HepG2 (cell line): Measurements from ENCODE around the gene IQCH. TPM values are rescaled to one million over a fixed set of nuclear protein-coding genes. Genes with fewer than 3 reads are reported as not detected.

Experiments
- SOX5 ChIP-seq: IDR thresholded peaks from 2 replicates; pipeline ENCODE4 v1.6.1; 2016; ENCODE audit warnings: borderline replicate concordance
- ZNF512B ChIP-seq: sonication (generic); formaldehyde crosslinking; IDR thresholded peaks from 2 replicates; pipeline ENCODE4 v1.5.1; 2020; ENCODE audit warnings: missing genetic modification reagents, mild to moderate bottlenecking, borderline replicate concordance
- ZNF567 ChIP-seq: sonication (generic); formaldehyde crosslinking; IDR thresholded peaks from 2 replicates; pipeline ENCODE4 v1.8.1; 2023; ENCODE audit warnings: mild to moderate bottlenecking, missing genetic modification reagents, borderline replicate concordance
- polyA plus RNA-seq, 8 experiments: library from polyadenylated mRNA; depleted of rRNA in 3 of 8; stranded (reverse) in 7 of 8; unstranded in 1 of 8; fragments of >200 nt; fragmentation: Illumina TruSeq in 4 of 8; extraction: Trizol in 4 of 8; gene quantifications; 2 replicates each; pipeline versions ENCODE4 v1.2.1 to v1.2.3, GENCODE V29; 2011 to 2016; ENCODE audit warnings: low read depth in 4 of 8, missing spikeins in 1 of 8, mixed read lengths in 1 of 8; ENCODE audit not compliant: insufficient read depth in 1 of 8
- total RNA-seq, 5 experiments: library from RNA; depleted of rRNA; stranded (reverse); fragments of >200 nt; fragmentation: Illumina TruSeq; extraction: Trizol; gene quantifications; 2 replicates each; pipeline ENCODE4 v1.2.3, GENCODE V29; 2016; ENCODE audit warnings: low read depth in 1 of 5
- TF ChIP-seq, protein P1 (sequence below): fragments of 450-650 bp; IDR thresholded peaks from 2 replicates; pipeline ENCODE4 v1.6.1; 2017; ENCODE audit warnings: mild to moderate bottlenecking
- TF ChIP-seq, protein P2 (sequence below): sonication (generic); formaldehyde crosslinking; IDR thresholded peaks from 2 replicates; pipeline ENCODE4 v1.4.0; 2020; ENCODE audit warnings: mild to moderate bottlenecking, missing genetic modification reagents, borderline replicate concordance

IQCH gene
- total and polyA plus RNA-seq, 2 of the 13 experiments (the other 11 are each of a cell fraction or from before 2014, with no cell fraction given) = 0.16 to 0.55 TPM

DNA sequence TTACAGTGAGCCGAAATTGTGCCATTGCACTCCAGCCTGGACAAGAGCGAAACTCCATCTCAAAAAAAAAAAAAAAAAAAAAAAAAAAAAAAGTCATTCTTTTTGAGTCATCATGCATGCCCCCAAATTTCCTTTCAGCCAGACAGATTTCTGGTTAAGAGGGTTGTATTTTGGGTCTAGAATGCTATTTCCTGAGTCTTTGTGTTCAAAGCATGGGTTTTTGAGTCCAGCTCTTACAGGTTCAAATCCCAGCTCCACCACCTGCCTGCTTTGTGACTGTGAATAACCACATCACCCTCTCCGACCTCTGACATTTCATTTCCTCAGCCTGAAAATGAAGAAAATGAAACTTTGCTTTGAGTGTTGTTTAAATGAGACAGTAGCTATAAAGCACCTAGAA lies 257.0 kb downstream of the IQCH start (continued):
- TF ChIP-seq, protein P1, sequence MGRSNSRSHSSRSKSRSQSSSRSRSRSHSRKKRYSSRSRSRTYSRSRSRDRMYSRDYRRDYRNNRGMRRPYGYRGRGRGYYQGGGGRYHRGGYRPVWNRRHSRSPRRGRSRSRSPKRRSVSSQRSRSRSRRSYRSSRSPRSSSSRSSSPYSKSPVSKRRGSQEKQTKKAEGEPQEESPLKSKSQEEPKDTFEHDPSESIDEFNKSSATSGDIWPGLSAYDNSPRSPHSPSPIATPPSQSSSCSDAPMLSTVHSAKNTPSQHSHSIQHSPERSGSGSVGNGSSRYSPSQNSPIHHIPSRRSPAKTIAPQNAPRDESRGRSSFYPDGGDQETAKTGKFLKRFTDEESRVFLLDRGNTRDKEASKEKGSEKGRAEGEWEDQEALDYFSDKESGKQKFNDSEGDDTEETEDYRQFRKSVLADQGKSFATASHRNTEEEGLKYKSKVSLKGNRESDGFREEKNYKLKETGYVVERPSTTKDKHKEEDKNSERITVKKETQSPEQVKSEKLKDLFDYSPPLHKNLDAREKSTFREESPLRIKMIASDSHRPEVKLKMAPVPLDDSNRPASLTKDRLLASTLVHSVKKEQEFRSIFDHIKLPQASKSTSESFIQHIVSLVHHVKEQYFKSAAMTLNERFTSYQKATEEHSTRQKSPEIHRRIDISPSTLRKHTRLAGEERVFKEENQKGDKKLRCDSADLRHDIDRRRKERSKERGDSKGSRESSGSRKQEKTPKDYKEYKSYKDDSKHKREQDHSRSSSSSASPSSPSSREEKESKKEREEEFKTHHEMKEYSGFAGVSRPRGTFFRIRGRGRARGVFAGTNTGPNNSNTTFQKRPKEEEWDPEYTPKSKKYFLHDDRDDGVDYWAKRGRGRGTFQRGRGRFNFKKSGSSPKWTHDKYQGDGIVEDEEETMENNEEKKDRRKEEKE = no peak
- TF ChIP-seq, protein P2, sequence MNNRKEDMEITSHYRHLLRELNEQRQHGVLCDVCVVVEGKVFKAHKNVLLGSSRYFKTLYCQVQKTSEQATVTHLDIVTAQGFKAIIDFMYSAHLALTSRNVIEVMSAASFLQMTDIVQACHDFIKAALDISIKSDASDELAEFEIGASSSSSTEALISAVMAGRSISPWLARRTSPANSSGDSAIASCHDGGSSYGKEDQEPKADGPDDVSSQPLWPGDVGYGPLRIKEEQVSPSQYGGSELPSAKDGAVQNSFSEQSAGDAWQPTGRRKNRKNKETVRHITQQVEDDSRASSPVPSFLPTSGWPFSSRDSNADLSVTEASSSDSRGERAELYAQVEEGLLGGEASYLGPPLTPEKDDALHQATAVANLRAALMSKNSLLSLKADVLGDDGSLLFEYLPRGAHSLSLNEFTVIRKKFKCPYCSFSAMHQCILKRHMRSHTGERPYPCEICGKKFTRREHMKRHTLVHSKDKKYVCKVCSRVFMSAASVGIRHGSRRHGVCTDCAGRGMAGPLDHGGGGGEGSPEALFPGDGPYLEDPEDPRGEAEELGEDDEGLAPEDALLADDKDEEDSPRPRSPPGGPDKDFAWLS = no peak
- TF ChIP-seq ZNF567 (CRISPR knock-in tag) = no peak
- no peak for TF ChIP-seq ZNF512B (CRISPR knock-in tag)
- no peak for TF ChIP-seq SOX5 (CRISPR knock-in tag)
- TF ChIP-seq, all 625 proteins: peak for 0
